Endothelial cell of hepatic sinusoid (primary cell): ENCODE measurements around the gene TRIP4.
"Not testable (repeated sequence)": the region's sequence is repeated elsewhere in the genome, so short reads cannot be mapped to it uniquely, and the experiment has no call there.

Source experiments
- in situ Hi-C: cut with HindIII; loops from 2 replicates; pipeline ENCODE4 v1.10.0; 2017; ENCODE audit warnings: low sequenced_read_pairs

TRIP4 gene

GRCh38 chr15:64483749-64484148, 96.1 kb downstream of the TRIP4 start:
- in situ Hi-C loops = no loop called here

GRCh38 chr15:64485796-64486195, 98.2 kb downstream of the TRIP4 start:
- in situ Hi-C loops = no loop called here

GRCh38 chr15:64490598-64491259, 103.1 kb downstream of the TRIP4 start:
- in situ Hi-C loops = no loop called here

- in situ Hi-C loops = no loop called here
Observed at GRCh38 chr15:64493641-64494040, 106.0 kb downstream of the TRIP4 start.

GRCh38 chr15:64495968-64496367, 108.3 kb downstream of the TRIP4 start:
- in situ Hi-C loops = not testable (repeated sequence)

GRCh38 chr15:64500695-64501395, 113.2 kb downstream of the TRIP4 start:
- in situ Hi-C loops = loop anchor here (5.0 kb wide), 2 partner anchors 66 to 69 kb away; no protein-coding TSS in a partner anchor

GRCh38 chr15:64501396-64501715, 113.7 kb downstream of the TRIP4 start:
- in situ Hi-C loops = loop anchor here (5.0 kb wide), 2 partner anchors 66 to 69 kb away; no protein-coding TSS in a partner anchor

GRCh38 chr15:64502151-64502550, 114.5 kb downstream of the TRIP4 start:
- in situ Hi-C loops = loop anchor here (5.0 kb wide), 2 partner anchors 65 to 70 kb away; no protein-coding TSS in a partner anchor

GRCh38 chr15:64502551-64502950, 114.9 kb downstream of the TRIP4 start:
- in situ Hi-C loops = loop anchor here (5.0 kb wide), 2 partner anchors 65 to 70 kb away; no protein-coding TSS in a partner anchor

GRCh38 chr15:64503197-64503596, 115.6 kb downstream of the TRIP4 start:
- in situ Hi-C loops = loop anchor here (5.0 kb wide), 2 partner anchors 64 to 71 kb away; no protein-coding TSS in a partner anchor

- in situ Hi-C loops = loop anchor here (5.0 kb wide), 2 partner anchors 64 to 71 kb away; no protein-coding TSS in a partner anchor
Observed at GRCh38 chr15:64503640-64504039, 116.0 kb downstream of the TRIP4 start.
